ENCODE results near the gene REXO4. TPM values are rescaled to one million over a fixed set of nuclear protein-coding genes. Genes with fewer than 3 reads are reported as not detected.

Gene REXO4
- 15.9 and 17.6 TPM in 2 replicates for total RNA-seq

GRCh38 chr9:133417541-133418461 lies at the start of gene REXO4:
TSS of gene REXO4 (minus strand) at chr9:133418010. CDS start at chr9:133417844, 166 bp downstream.

GRCh38 chr9:133459476-133460404 lies 41.9 kb upstream of the REXO4 start, which contains the start of gene CACFD1:
TSS of gene CACFD1 (plus strand) at chr9:133459978. CDS start at chr9:133460067, 89 bp downstream.

GRCh38 chr9:133421615-133422542 lies 4.1 kb upstream of the REXO4 start, which contains the start of gene ADAMTS13:
TSS of gene ADAMTS13 (plus strand) at chr9:133422367. CDS start at chr9:133422444, 77 bp downstream.

GRCh38 chr9:133375724-133376654 lies 41.8 kb downstream of the REXO4 start, which contains the start of the genes STKLD1 and SURF4:
TSS of gene STKLD1 (plus strand) at chr9:133376366. CDS start at chr9:133376474, 108 bp downstream.
TSS of gene SURF4 (minus strand) at chr9:133376060. CDS start at chr9:133375969, 91 bp downstream.

GRCh38 chr9:133356391-133357091 lies 61.3 kb downstream of the REXO4 start, which contains the start of the genes SURF1 and SURF2:
TSS of gene SURF1 (minus strand) at chr9:133356487. CDS start at chr9:133356453, 34 bp downstream.
TSS of gene SURF2 (plus strand) at chr9:133356550. CDS start at chr9:133356593, 43 bp downstream.

Other genes starting within 250 kb of the REXO4 start
- gene OBP2B, start 208.8 kb downstream of the REXO4 start, total RNA-seq = not detected in 2 replicates
- under 0.01 TPM in 1 of 2 replicates, not detected in the other for gene ABO, start 142.8 kb downstream of the REXO4 start, total RNA-seq
- gene SURF6, start 81.8 kb downstream of the REXO4 start, total RNA-seq = 12.3 and 13.5 TPM in 2 replicates
- 21.7 and 22.0 TPM in 2 replicates for gene MED22, start 69.9 kb downstream of the REXO4 start, total RNA-seq
- 2,205 and 2,513 TPM in 2 replicates for gene RPL7A, start 69.8 kb downstream of the REXO4 start, total RNA-seq
- 21.5 and 25.6 TPM in 2 replicates for gene SURF1, start 61.5 kb downstream of the REXO4 start, total RNA-seq
- gene SURF2, start 61.5 kb downstream of the REXO4 start, total RNA-seq = 9.2 and 19.3 TPM in 2 replicates
- gene SURF4, start 42.0 kb downstream of the REXO4 start, total RNA-seq = 547 and 670 TPM in 2 replicates
- gene STKLD1, start 41.6 kb downstream of the REXO4 start, total RNA-seq = 0.77 and 1.1 TPM in 2 replicates
- gene ADAMTS13, start 4.4 kb upstream of the REXO4 start, total RNA-seq = 0.77 and 2.7 TPM in 2 replicates
- gene CACFD1, start 42.0 kb upstream of the REXO4 start, total RNA-seq = 4.0 and 9.4 TPM in 2 replicates
- gene SLC2A6, start 61.1 kb upstream of the REXO4 start, total RNA-seq = 16.2 and 17.4 TPM in 2 replicates
- gene MYMK, start 106.9 kb upstream of the REXO4 start, total RNA-seq = not detected in 2 replicates
- gene ADAMTSL2, start 116.7 kb upstream of the REXO4 start, total RNA-seq = not detected in 2 replicates
- not detected in 2 replicates for gene FAM163B, start 191.4 kb upstream of the REXO4 start, total RNA-seq
- gene DBH, start 218.4 kb upstream of the REXO4 start, total RNA-seq = not detected in 2 replicates